Gastroesophageal sphincter (tissue), 3 donors: Measurements from ENCODE around the gene CXCL3.

Source experiments
- EP300 ChIP-seq: sonication (generic); formaldehyde crosslinking; IDR thresholded peaks from one replicate; pipeline ENCODE4 v1.6.1; 2017; ENCODE audit warnings: antibody characterized with exemption, mild to moderate bottlenecking
- POLR2A ChIP-seq, 2 donors: fragments of 450-650 bp; IDR thresholded peaks; one replicate each; pipeline ENCODE4 v1.6.1; 2017; ENCODE audit warnings: antibody characterized with exemption in 2 of 2, mild to moderate bottlenecking in 2 of 2, moderate library complexity in 1 of 2
- TF ChIP-seq, protein P1 (sequence below), 4 experiments: fragments of 200-600 bp in 2 of 4; fragments of 450-650 bp in 2 of 4; sonication (generic) in 1 of 4; IDR thresholded peaks; one replicate each; pipeline ENCODE4 v1.5.1; 2017 to 2019; ENCODE audit warnings: antibody characterized with exemption in 4 of 4, mild to moderate bottlenecking in 2 of 4, moderate library complexity in 2 of 4

DNA sequence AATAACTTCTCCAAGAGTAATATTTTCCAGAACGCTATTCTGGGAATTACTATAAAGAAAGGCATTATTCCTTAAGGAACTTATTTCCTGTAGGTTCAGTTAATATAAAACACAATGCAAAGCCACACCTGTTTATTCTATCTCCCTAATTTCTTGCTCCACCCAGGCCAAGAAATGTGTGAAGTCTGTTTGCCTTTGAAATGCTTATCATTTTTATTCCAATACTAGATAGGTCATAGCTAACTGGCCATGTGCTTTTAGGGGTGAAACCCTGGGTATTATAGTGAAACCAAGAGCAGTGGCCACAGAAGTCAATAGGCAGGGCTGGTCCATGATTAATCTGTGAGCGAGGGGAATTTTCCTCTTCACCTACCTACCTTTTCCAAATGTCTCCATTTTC, 14.8 kb downstream of the CXCL3 start:
- TF ChIP-seq, protein P1, sequence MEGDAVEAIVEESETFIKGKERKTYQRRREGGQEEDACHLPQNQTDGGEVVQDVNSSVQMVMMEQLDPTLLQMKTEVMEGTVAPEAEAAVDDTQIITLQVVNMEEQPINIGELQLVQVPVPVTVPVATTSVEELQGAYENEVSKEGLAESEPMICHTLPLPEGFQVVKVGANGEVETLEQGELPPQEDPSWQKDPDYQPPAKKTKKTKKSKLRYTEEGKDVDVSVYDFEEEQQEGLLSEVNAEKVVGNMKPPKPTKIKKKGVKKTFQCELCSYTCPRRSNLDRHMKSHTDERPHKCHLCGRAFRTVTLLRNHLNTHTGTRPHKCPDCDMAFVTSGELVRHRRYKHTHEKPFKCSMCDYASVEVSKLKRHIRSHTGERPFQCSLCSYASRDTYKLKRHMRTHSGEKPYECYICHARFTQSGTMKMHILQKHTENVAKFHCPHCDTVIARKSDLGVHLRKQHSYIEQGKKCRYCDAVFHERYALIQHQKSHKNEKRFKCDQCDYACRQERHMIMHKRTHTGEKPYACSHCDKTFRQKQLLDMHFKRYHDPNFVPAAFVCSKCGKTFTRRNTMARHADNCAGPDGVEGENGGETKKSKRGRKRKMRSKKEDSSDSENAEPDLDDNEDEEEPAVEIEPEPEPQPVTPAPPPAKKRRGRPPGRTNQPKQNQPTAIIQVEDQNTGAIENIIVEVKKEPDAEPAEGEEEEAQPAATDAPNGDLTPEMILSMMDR (IDR thresholded peaks at IDR 0.05) = no peak
- TF ChIP-seq POLR2A (IDR thresholded peaks at IDR 0.05) (no peak), EP300 (no peak)
